ENCODE data around the gene IDS. TPM values are rescaled to one million over a fixed set of nuclear protein-coding genes. Genes with fewer than 3 reads are reported as not detected.

IDS gene
- total RNA-seq, 1 donor from 2014 or later = 99.1 TPM

DNA sequence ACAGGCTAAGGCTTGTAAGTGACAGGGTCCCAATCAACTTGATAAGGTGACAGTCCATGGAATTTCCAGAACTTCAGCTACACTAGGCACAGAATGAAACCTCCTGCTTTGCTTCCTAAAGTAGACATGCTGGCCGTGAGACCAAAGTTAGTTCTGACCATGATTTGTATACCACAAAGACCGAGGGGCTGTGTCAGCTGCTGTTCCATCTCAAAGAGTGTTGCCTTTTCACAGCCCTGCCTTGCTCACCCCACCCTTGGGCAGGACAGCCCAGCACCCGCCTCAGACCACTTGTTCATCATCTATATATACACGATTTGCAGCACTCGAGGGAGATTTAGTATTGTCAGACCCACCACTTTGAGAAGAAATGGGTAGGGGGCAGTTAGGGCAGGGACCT, 5.3 kb downstream of the IDS start:
- no peak for ATAC-seq (ENCODE audit: low read depth)
- Mint-ChIP-seq H3K4me1 (peaks cover 6% of the 10 kb centered on the region), H3K36me3 (ENCODE audit: low read depth) (peaks cover 68% of the 10 kb centered on the region), H3K27ac (no peak overlapping the region), H3K27me3 (no peaks in the 10 kb centered on the region), H3K4me3 (no peak overlapping the region), H3K9me3 (no peaks in the 10 kb centered on the region)
- ChIA-PET POLR2A (no interaction called here), CTCF (no interaction called here)
- intact Hi-C loops (cut with micrococcal nuclease) = loop anchor here (10.0 kb wide), 1 partner anchor 1585 kb away; the partner anchor contains the start of gene FMR1
- TF ChIP-seq, protein P1, sequence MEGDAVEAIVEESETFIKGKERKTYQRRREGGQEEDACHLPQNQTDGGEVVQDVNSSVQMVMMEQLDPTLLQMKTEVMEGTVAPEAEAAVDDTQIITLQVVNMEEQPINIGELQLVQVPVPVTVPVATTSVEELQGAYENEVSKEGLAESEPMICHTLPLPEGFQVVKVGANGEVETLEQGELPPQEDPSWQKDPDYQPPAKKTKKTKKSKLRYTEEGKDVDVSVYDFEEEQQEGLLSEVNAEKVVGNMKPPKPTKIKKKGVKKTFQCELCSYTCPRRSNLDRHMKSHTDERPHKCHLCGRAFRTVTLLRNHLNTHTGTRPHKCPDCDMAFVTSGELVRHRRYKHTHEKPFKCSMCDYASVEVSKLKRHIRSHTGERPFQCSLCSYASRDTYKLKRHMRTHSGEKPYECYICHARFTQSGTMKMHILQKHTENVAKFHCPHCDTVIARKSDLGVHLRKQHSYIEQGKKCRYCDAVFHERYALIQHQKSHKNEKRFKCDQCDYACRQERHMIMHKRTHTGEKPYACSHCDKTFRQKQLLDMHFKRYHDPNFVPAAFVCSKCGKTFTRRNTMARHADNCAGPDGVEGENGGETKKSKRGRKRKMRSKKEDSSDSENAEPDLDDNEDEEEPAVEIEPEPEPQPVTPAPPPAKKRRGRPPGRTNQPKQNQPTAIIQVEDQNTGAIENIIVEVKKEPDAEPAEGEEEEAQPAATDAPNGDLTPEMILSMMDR (IDR thresholded peaks at IDR 0.05) = no peak
- no peak for DNase-seq

GRCh38 chrX:149498767-149499166, 6.3 kb downstream of the IDS start:
- H3K4me3 Mint-ChIP-seq = no peak overlapping the region

GRCh38 chrX:149497626-149498025, 7.5 kb downstream of the IDS start:
- DNase-seq = no peak
- TF ChIP-seq, protein P1 (IDR thresholded peaks at IDR 0.05) = no peak
- H3K4me3 Mint-ChIP-seq = no peak overlapping the region
- no peak overlapping the region for H3K27ac Mint-ChIP-seq
- H3K36me3 Mint-ChIP-seq (ENCODE audit: low read depth) = peaks cover 65% of the 10 kb centered on the region
- ChIA-PET POLR2A (no interaction called here), CTCF (no interaction called here)
- H3K27me3 Mint-ChIP-seq = no peaks in the 10 kb centered on the region
- ATAC-seq (ENCODE audit: low read depth) = no peak
- H3K4me1 Mint-ChIP-seq = peaks cover 3% of the 10 kb centered on the region
- H3K9me3 Mint-ChIP-seq = no peaks in the 10 kb centered on the region
- intact Hi-C loops (cut with micrococcal nuclease) = loop anchor here (10.0 kb wide), 1 partner anchor 1583 kb away; the partner anchor contains the start of gene FMR1

More at GRCh38 chrX:149498767-149499166, 6.3 kb downstream of the IDS start:
- Mint-ChIP-seq H3K36me3 (ENCODE audit: low read depth) (peaks cover 68% of the 10 kb centered on the region), H3K9me3 (no peaks in the 10 kb centered on the region), H3K27me3 (no peaks in the 10 kb centered on the region), H3K27ac (no peak overlapping the region), H3K4me1 (peaks cover 6% of the 10 kb centered on the region)
- intact Hi-C loops (cut with micrococcal nuclease) = loop anchor here (10.0 kb wide), 1 partner anchor 1584 kb away; the partner anchor contains the start of gene FMR1
- TF ChIP-seq, protein P1 (IDR thresholded peaks at IDR 0.05) = no peak
- ChIA-PET POLR2A (no interaction called here), CTCF (no interaction called here)
- DNase-seq (no peak), ATAC-seq (ENCODE audit: low read depth) (no peak)

DNA sequence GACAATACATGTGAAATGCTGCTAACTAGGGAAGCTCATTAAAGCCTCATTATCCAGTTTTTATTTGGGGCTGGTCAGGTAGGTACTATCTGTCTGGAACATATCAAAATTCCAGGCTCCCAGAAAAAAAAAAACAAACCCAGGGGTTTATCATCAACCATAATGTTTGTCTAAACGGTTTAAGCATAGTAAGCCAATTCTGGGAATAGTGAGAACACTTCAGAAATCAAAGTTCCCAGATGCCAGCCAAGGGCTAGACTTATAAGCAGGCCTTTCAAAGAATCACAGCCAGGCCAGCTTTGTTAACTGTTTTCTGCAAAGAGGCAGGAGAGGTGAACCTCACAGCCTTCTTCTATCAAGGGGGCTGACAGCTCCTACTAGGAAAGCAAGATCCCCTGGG, 8.1 kb downstream of the IDS start:
- Mint-ChIP-seq H3K4me1 (peaks cover 3% of the 10 kb centered on the region), H3K27ac (no peak overlapping the region), H3K27me3 (no peaks in the 10 kb centered on the region), H3K9me3 (no peaks in the 10 kb centered on the region), H3K36me3 (ENCODE audit: low read depth) (peaks cover 61% of the 10 kb centered on the region), H3K4me3 (no peak overlapping the region)
- intact Hi-C loops (cut with micrococcal nuclease) = loop anchor here (10.0 kb wide), 1 partner anchor 1582 kb away; the partner anchor contains the start of gene FMR1
- POLR2A ChIA-PET = no interaction called here
- ATAC-seq (ENCODE audit: low read depth) (no peak), DNase-seq (no peak)
- TF ChIP-seq, protein P1 (IDR thresholded peaks at IDR 0.05) = no peak
- CTCF ChIA-PET = no interaction called here

DNA sequence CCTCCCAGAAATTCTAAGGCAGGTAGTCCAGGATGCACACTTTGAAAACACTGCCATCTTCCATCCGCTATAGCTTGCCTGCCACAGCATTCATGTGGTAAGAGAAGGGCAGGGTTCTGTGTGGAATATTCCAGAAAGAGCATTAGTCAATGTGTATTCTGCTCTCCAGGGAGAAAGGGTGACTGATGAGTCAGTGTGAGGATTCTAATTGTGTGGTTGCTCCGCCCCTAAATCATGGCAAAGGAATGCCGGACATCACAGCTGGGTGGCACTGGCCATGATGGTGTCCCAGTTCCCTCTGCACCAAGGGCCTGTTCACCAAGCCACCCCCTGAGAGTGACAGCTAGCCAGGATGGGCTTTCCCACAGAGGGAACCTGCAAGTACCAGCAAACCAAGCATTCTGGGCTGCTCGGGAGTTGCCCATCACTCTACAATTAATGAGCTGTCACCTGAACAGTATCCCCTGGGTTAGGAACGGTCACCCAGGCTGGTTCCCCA, 9.5 kb downstream of the IDS start:
- Mint-ChIP-seq H3K4me3 (no peak overlapping the region), H3K27me3 (no peaks in the 10 kb centered on the region), H3K4me1 (peaks cover 3% of the 10 kb centered on the region), H3K27ac (no peak overlapping the region), H3K36me3 (ENCODE audit: low read depth) (peaks cover 49% of the 10 kb centered on the region), H3K9me3 (no peaks in the 10 kb centered on the region)
- TF ChIP-seq, protein P1 (IDR thresholded peaks at IDR 0.05) = no peak
- ChIA-PET CTCF (no interaction called here), POLR2A (no interaction called here)
- no peak for ATAC-seq (ENCODE audit: low read depth)
- intact Hi-C loops (cut with micrococcal nuclease) = loop anchor here (10.0 kb wide), 1 partner anchor 1581 kb away; the partner anchor contains the start of gene FMR1
- DNase-seq = no peak

All from activated B cell treated with CpG ODN at 0.5 μM for 24 hours (primary cell).